GM18873 (cell line): Measurements from ENCODE around the gene CDC37L1.

Experiments
- ATAC-seq: cut with Tn5 transposase; IDR thresholded peaks from one replicate; pipeline ENCODE4 v1.9.1; 2021; ENCODE audit warnings: mild to moderate bottlenecking, moderate library complexity, moderate number of reproducible peaks; ENCODE audit not compliant: unreplicated experiment, low FRiP score

The CDC37L1 gene

DNA sequence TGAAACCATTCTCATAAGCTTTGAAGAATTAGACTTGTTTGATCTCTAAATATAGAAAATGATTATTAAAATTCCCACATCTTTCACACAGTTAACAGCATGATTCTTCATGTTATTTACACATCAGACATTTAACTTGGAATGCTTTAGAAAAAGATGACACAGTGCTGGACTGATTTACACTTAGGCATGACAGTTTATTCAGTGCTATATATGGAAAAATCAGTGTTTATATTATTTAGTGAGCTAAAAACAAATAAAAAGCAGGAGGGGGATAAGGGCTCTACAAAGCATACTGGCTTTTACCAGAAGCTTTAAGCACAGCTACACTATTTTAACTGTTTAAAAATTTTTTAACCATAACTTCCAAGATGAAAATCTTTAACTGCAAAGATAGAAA lies 30.0 kb downstream of the CDC37L1 start:
- ATAC-seq = no peak

DNA sequence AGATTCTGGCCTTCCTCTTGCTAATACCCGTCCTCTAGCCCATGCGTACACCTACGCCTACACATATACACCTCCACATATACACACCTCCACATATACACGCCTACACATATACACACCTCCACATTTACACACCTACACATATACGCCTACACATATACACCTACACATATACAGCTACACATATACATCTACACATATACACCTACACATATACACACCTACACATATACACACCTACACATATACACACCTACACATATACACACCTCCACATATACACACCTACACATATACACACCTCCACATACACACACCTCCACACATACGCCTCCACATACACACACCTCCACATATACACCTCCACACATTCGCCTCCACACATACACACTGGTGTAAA lies 34.5 kb downstream of the CDC37L1 start:
- no peak for ATAC-seq

DNA sequence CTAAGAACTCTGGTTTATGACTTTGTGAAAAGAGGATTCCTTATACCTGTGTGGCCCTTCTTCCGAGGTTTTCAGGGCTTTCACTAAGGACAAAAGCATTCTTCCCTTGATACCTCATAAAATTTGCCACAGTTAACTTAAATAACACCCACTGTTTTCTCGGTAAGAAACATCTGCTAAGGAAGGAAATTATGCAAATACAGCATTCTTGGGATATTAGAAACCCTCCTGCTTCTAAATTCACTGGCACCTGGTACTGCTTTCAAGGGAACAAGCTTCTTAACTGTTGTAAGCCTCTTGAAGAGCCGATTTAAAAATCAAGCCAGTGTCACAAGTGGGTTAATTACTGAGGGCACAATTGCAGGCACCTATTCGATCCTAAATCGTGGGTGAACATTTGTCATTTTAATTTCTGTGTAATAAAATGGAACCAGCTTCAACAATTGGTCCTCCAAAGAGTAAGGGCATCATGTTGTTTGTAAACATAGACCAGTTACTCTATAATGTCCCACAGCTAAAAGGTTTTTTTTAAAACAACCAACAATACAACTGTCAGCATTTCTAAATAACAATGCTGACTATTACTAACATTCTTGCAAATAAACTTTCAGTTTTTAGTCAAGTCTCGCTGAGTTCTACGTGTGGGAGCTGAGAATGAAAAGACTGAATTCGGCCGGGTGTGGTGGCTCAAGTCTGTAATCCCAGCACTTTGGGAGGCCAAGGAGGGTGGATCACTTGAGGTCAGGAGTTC lies 35.1 kb downstream of the CDC37L1 start:
- ATAC-seq = no peak

DNA sequence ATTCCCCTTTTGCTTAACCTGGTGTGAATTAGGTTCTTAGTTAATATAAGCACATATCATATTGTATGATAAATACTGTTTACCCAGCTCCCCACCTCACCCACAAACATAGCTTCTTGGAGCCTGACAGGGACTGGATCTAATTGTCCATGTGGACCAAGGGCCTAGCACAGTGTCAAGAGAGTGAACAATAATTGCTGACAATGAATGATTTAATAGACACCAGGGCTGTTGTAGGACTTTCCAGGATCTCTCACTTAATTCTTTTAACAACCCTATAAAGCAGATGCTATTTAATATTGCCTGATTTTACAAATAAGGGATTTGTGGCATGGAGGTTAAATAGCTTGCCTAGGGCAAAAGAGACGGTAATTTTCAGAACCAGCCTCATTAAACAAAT lies 36.8 kb downstream of the CDC37L1 start:
- ATAC-seq = no peak

DNA sequence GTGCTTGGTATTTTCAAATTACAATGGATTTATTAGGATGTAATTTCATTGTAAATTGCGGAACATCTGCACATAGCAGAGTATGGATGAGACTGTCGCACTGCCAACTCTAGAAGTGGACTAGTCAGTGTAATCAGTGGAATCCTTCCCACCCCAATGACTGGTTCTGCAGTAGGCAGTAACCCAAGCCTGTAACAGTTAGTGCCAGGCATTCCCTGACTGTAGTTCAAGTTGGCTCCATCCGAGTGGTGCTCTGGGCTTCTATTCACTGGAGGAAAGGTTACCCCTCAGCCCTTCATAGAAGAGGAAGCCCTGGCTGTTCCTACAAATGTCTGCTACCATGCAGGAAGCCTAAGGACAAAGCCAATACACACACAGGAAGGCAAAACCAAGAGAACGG lies 38.4 kb downstream of the CDC37L1 start:
- no peak for ATAC-seq

DNA sequence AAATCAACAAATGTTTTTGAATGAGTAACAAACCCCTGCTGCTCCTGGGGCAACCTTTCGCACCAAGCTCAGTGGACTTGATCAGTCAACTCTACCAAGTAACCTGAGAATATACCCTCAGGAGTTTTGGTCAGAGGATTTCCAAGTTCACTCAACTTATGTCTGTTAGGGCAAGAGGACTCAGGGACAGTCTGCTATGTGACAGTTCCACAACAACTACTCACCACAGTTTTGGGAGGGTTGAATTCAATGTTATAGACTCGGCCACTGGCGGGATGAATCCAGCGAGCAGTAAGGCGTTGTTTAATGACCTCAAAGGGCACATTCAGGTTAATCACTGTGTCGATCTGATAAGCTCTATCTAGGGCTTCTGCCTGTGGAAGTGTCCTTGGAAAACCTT lies 39.5 kb downstream of the CDC37L1 start:
- no peak for ATAC-seq

DNA sequence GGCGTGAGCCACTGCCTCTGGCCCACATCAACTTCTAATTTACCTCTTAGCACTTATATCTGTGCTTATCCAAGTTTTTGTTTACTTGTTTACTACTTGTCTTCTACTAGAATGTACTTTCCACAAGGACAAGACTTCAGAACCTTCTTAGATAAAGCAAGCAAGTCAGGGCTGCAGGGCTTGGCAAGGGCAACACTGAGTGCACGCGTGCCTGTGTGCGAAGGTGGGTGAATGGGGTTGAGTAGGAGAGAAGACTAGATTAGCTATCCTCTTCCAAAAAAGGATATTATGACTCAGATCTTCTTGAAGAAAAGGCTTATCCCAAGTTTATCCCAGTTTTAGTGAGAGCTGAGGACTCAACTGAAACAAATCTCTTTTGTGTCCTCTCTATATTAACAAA lies 42.4 kb downstream of the CDC37L1 start:
- no peak for ATAC-seq

DNA sequence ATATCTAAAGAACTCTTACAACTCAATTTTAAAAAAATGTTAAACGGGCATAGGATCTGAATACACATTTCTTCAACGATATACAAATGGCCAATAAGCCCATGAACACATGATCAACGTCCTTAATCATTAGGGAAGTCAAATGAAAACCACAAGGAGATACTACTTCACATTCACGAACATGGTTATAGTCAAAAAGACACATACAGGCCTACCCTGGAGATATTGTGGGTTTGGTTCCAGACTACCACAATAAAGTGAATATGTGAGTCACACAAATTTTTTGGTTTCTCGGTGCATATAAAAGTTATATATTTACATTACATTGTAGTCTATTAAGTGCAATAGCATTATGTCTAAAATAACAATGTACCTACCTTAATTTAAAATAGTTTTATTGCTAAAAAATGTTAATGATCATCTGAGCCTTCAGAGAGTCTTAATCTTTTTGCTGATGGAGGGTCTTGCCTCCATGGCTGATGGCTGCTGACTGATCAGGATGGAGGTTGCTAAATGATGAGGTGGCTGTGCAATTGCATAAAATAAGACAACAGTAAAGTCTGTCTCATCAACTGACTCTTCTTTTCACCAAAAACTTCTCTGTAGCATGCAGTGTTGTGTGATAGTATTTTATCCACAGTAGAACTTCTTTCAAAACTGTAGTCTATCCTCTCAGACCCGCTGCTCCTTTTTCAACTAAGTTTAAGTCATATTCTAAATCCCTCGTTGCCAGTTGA lies 46.5 kb downstream of the CDC37L1 start:
- ATAC-seq = no peak

DNA sequence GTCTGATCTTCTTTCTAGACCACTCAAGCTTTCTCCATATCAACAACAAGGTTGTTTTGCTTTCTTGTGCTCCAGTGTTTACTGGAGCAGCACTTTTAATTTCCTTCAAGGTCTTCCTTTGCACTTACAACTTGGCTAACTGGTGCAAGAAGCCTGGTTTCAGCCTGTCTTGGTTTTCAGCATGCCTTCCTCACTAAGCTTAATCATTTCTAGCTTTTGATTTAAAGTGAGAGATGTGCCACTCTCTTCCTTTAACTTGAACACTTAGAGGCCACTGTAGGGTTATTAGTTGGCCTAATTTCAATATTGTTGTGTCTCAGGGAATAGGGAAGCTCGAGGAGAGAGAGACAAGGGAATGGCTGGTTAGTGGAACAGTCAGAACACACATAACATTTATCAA lies 48.2 kb downstream of the CDC37L1 start:
- no peak for ATAC-seq

DNA sequence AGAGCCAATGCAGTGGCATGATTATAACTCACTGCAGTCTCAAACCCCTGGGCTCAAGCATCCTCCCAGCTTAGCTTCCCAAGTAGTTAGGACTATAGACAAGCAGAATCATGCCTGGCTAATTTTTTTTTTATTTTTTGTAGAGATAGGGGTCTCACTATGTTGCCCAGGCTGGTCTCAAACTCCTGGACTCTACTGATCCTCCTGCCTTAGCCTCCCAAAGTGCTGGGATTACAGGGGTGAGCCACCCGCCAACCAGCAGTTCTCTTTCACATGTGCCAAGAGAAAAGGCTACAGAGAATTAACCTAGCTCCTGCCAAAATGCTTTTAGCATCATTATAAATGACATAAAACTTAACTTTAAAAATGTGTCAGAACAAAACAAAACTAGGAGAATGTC lies 53.5 kb downstream of the CDC37L1 start:
- no peak for ATAC-seq

DNA sequence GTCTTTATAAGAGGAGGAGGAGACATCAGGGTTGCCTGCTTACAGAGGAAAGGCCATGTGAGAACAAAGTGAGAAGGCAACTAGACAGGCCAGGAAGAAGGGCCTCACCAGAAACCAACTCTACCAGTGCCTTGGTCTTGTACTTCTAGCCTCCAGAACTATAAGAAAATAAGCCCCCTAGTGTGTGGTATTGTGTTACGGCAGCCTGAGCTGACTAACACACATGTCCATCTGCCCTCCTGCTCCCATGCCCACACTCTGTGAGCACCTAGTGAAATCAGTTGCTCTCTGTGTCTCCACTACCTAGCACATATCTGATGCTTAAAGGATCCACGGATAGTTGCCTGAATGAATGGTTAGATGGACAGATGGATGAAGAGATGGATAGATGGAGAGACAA lies 54.8 kb downstream of the CDC37L1 start:
- ATAC-seq = no peak

DNA sequence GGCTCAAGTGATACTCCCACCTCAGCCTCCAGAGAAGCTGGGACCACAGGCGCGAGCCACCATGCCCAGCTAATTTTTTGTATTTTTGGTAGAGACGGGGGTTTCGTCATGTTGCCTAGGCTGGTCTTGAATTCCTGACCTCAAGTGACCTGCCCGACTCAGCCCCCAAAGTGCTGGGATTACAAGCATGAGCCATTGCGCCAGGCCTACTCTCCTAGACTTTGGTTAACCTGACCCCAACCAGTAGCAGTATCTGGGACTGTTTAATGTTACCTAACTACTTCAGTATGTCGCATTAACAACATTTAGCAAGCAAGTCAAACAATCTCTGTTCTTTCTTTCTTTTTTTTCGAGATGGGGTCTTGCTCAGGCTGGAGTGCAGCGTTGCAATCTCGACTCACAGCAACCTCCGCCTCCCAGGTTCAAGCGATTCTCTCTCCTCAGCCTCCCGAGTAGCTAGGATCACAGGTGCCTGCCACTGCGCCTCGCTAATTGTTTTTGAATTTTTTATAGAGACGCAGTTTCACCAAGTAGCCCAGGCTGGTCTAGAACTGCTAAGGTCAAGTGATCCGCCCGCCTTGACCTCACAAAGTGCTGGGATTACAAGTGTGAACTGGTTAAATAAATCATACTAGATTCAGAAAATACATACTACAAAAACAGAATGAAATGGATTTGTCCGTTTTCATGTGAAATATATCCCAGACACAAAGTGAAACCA lies 59.7 kb downstream of the CDC37L1 start:
- no peak for ATAC-seq

DNA sequence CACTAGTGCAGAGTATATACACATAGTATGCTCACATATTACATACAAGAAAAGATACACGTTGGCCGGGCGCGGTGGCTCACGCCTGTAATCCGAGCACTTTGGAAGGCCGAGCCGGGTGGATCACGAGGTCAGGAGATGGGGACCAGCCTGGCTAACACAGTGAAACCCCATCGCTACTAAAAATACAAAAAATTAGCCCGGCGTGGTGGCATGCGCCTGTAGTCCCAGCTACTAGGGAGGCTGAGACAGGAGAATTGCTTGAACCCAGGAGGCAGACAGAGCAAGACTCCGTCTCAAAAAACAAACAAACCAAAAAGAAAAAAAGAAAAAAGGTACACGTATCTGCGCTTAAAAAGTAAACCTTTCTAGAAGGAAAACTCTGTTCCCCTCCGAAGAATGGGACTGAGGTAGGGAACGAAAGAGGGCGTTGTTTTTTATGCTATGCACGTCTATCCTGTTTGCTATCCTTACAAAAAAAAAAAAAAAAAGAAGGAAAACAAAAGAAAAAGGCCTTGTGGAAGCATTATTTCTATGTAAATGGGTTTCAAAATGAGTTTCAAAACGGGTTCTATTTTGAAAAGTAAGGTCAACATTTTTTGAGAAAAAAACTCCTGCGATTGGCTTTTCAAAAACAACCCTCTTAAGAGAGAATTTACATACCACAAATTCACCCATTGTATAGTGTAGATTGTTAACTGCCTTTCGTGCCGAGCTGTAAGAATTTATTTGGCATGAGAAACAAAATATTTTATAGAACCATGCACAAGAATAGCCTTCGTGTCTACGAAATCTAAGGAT lies 60.4 kb downstream of the CDC37L1 start:
- no peak for ATAC-seq

DNA sequence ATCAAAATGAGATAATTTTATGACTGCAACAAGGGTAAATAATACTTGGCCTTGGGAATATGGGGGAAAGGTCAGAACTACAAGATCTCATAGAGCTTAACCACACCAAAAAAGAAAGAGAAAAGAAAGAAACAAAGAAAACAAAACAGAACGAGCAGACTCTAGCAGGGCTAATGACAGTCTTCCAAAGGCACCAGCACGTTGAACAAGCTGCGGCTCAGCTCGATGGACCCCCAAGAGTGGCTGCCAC lies 60.9 kb downstream of the CDC37L1 start:
- no peak for ATAC-seq

DNA sequence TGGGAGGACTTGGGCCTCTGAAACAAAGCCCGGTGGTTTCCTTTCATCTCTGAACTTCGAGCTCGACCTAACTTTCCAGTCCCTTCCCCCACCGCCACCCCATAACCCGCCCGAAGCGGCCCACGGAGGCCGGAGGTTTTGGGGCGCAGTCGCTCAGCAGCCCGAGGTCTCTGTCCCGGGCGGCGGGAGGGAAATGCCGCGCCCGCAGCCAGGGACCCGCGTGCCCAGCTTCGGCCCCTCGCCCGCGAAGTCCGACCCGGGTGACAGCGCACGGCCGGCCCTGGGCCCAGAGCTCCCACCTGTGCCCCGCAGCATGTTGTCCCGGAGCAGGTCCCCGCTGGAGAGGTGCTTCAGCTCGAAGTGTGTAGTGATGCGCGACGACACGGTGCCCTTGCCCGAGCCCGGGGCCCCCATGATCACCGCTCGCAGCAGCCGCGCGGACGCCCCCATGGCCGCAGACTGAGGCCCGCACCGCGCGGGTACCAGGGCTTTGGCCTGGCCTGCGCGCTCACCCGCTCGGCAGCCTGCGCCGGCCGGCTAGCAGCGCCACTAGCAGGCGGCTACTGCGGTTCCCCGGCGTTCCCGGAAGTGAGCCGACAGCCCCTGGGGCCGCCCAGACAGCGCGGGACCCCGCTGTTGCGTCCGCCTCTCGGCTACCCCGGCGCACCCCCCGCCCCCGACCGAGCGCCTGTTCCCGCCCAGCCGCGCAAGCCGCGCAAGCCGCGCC lies 61.4 kb downstream of the CDC37L1 start, which contains the start of gene AK3:
TSS of gene AK3 (minus strand) at position 565 of the 727 bp plus-strand sequence. CDS start at position 450, 115 bp downstream.
- ATAC-seq = peak; percentile 73

DNA sequence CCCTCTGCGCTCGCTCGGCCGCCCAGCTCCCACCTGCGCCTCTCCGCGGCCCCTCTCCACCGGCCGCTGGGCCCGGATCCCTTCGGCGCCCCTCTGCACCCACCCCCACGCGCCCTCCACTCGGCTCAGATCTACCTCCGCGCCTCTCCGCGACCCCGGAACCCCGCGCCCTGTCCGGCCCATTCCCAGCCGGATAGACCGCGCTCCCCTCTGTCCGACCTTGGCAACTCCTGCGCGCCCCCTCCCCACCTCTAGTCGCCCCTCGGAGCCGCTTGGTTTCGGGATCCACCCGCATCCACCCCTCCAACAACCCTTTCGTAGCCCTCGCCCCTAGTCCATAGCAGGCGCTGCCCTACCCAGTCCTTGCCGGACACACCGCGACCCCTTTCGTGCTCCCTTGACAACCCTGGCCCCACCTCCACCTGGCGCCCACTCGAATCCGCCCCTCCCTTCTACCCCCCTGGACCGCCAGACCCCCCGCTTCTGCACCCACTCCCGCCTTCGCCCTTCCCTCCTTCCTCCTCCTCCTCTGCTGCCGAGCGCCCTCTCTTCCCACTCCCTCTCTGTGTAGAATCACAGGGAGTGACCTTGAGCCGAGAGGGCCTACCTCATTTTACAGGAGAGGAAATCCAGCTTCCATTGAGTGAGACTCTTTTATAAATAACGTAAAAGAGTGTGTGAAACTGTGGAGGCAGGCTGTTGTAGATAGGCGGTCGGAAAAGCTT lies 62.2 kb downstream of the CDC37L1 start:
- ATAC-seq = no peak

DNA sequence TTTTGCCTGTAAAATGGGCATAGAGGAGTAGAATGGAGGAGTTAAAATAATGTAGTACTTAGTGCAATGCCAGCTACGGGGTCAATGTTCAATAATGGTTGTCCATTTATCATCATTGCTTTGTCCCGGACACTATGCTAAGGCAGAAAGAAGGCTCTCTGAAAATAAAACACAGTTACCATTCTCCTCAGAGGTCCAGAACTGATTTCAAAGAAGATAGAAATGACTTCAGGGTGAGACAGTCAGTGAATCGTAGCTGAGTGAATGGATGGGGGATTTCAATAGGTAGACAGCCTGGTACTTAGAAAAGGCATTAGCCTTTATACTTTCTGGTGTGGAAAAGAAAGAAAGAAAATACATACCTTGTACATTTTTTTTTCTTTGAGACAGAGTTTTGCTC lies 62.9 kb downstream of the CDC37L1 start:
- ATAC-seq = no peak

DNA sequence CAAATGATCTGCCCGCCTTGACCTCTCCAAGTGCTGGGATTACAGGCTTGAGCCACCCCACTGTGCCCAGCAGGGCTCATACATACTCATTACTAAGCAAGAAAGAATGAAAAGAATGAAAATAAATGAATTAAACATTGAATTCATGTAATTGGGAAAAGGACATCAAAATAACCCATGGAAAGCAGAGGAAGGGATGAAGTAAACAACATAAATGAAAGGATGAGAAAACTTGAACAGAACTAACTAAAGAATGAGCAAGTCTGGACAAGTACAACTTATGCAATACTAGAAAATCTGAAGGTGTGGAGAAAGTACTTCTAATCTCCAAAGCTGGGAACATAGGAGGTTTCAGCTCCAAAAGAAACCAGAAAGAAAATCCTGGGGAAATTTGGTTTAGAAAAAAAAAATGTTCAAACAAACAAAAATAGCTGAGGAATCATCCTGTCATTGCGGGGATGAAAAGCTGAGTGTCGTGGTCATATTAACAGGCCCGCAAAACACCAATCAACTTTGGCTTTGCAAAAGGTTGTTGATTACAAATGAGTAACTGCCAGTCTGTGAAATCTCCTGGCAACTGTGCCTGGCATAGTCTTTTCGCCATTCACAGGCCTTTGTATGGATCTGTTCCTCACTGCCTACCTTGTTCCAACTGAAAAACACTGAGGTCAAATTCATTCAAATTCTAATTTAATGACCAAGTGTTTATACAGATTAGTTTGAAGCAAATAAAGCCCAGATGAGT lies 63.9 kb downstream of the CDC37L1 start:
- ATAC-seq = no peak
